ENCODE results near the gene SPOCK1.
"Not testable (repeated sequence)": the region's sequence is repeated elsewhere in the genome, so short reads cannot be mapped to it uniquely, and the experiment has no call there.

Gene SPOCK1

DNA sequence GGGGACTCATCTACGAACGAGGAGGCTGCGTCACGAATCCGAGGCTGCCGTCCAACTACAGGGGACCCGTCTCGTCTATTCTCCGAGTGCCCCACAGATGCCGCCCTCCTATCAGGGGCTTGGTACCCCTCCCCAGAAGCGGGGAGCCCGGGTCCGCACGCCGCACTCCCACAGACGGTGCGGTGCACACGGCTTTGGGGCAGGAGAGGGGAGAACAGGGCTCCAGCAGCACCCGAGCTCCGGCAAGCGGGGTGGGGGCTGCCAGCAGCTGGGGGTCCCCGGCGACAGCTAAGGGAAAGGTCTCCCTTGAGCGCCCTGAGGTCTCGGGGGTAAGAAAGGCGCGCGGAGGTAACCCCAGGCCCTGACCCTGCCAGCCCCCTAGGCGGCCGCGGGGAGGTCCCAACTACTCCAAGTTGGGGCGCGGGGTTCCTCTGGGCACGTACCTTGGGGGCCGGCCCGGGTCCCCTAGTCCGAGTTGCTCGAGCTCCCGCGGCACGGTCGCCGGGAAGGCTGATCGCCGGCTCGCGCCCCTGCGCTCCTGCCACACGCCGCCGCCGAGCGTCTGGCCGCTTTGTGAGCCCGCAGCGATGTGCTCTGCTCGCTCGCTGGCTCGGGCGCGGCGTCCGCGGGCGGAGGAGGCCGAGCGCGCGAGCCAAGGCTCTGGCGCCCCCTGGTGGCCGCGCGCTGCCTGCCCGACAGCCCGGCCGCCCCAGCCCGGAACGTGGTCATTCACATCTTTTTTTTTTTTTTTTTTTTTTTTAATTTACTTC lies at the start of gene SPOCK1:
SPOCK1 (minus strand) TSS at position 591 of the 770 bp plus-strand sequence.
- FAIRE-seq, result no peak

DNA sequence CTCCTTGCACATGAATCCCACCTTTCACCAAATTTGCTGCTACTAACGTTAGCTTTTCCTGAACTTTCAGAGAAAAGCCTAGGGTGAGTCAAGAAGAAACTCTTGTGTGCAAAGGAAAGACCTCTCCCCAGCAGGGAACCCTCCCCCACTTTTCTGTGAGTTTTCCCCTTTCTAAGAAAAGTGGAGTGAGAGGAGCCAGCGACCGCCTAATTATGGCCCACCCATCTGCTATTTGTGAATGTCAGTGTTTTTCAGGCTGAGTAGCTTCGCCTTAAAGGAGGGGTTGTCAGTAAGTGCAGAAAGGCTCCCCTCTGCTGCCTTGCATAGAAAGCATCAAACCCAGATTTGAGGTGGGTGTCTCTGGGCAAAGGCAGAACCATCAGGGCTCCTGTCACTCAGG lies 46.8 kb upstream of the SPOCK1 start:
- no peak for FAIRE-seq

DNA sequence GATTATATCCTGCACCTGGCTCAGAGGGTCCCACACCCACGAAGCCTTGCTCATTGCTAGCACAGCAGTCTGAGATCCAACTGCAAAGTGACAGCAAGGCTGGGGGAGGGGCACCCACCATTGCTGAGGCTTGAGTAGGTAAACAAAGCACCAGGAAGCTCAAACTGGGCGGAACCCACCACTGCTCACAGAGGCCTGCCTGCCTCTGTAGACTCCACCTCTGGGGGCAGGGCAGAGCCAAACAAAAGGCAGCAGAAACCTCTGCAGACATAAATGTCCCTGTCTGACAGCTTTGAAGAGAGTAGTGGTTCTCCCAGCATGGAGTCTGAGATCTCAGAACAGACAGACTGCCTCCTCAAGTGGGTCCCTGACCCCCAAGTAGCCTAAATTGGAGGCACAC lies 36.3 kb upstream of the SPOCK1 start:
- FAIRE-seq, result not testable (repeated sequence)

DNA sequence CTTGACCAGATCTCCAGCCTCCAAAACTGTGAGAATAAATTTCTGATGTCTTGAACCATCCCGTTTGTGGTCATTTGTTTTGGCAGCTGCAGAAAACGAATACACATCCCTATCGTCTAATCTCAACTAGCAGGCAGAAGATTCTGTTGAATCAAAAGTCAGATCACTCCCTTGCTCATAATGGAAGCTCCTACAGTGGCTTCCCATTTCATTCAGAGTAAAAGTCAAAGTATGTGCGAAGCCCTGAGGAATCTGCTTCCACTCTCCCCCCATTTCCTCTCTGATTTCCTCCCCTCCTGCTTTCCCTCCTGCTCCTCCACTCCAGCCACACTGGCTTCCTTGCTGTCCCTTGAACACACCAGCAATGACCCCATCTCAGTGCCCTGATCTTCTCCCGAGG lies 34.8 kb upstream of the SPOCK1 start:
- FAIRE-seq, result no peak

DNA sequence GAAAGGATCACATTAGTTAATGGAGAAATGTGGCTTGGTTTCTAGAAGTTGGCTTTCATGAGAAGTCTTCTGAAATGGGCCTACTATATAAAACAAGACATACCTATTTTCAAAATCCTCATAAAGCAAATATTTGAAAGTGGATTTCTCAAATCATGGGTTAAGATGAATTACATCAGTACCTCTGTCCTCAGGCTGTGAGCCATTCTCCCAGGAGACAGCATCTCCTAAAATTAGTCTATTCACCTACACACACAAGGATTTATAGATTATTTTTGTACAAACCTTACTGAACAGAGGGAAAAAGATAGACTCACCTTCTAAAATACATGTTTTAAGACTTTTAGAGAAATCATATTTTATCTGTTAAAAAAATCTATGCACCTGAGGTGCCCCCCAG lies 32.1 kb upstream of the SPOCK1 start:
- no peak for FAIRE-seq

DNA sequence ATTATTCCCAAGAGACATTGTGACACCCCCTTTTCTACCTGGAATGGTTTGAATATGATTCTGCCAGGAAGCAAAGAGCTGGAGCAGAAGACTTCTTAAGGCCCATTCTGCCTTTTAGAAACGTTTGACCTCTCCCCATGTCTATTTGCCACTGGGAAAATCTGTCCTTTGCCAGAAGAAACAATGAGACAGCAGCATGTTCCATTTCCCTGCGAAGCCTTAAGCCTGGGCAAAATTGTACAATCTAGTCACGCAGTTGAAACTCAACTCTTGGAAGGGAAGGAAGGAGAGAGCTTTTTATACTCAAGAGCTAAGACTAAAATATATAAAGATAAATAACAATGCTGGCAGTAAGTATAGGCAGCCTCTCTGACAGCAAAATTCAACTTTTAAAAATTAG lies 22.1 kb upstream of the SPOCK1 start:
- FAIRE-seq, result no peak

DNA sequence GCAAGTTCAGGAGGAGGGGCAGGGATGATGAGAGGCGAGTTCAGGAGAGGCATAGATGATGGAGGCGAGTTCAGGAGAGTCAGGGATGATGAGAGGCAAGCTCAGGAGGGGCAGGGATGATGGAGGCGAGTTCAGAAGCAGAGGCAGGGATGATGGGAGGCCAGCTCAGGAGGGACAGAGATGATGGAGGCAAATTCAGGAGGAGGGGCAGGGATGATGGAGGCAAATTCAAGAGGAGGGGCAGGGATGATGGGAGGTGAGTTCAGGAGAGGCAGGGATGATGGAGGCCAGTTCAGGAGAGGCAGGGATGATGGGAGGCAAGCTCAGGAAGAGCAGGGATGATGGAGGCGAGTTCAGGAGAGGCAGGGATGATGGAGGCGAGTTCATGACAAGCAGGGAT lies 17.8 kb upstream of the SPOCK1 start:
- no peak for FAIRE-seq

DNA sequence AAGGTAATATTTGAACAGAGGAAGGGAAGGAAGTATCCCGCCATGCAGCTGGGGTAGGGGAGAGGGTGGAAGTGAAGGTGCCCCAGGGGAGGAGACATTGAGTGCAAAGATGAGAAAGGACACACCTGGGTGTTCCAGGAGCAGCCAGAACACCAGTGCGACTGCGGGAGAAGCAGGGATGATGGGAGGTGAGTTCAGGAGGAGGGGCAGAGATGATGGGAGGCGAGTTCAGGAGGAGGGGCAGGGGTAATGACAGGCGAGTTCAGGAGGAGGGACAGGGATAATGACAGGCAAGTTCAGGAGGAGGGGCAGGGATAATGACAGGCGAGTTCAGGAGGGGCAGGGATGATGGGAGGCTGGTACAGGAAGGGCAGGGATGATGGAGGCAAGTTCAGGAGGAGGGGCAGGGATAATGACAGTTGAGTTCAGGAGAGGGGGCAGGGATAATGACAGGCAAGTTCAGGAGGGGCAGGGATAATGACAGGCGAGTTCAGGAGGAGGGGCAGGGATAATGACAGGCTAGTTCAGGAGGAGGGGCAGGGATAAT lies 17.2 kb upstream of the SPOCK1 start:
- FAIRE-seq, result no peak

DNA sequence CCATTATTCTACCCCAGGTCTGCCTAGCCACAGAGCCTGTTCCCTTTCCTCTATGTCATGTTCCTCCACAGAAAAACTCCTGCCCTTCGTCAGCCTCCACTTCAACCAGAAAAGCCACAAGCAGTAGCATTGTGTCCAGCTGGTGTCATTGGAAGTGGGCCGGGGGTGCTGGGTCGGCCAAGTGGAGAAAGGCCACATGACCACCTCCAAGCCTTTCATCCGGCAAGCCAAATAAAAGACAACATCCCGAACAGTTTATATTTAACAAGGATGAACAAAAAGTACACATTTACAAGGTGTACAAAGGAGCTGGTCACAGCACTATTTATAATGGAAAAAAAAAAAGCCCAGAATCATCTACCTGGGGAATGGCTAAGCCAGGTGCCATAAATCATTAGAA lies 16.1 kb upstream of the SPOCK1 start:
- no peak for FAIRE-seq

DNA sequence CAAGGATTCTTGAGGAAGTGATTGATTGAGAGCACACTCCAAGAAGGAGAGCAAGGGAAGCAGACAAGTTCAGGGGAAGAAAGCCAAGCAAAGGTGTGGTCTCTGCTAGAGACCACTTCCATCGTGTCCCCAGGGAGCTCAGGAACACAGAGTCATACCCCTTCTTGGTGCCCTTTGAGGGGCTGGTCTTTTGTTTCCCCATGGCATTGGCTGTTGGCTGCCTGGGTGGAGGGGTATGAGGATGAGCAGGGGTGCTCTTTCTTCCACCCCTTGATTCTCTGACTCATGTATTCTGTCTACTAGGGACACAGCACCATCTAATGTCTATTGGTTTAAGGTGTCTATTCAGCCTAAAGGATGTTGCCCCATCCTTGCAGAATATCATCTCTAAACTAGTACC lies 11.5 kb upstream of the SPOCK1 start:
- no peak for FAIRE-seq

DNA sequence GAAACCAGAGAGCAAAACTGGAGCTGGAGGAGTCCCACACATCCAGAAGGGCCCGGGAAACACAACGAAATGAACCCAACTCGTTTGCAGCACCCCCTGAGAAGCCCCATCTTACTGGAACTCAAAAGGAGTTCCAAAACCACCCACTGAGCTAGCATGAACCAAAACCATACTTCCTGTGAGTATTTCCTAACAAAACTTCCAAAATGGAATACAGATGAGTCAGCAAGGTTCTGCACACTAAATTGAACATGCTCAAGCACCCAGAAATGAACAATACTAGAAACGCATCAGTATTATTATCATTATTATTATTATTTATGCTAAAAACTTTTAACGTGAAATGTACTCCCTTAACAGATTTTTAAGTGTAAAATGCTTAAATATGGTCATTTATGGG lies 8.0 kb upstream of the SPOCK1 start:
- no peak for FAIRE-seq

DNA sequence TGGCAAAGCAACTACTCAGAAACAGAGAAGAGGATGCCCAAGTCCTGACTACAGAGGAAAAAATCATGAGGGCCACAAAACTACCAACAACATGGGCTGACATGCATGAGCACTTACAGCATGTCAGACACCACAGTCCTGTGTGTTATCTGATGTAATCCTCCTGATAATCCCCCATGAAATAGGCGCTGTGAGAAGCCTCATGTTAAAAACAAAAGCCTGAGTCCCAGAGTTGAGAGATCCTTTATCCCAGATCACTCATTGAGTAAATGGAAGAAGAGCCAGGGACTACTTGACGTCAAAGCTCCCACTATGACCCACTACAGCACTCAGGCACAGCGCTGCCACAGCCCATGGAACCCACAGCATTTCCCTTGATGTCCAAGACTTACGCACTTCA lies 7.2 kb upstream of the SPOCK1 start:
- no peak for FAIRE-seq

DNA sequence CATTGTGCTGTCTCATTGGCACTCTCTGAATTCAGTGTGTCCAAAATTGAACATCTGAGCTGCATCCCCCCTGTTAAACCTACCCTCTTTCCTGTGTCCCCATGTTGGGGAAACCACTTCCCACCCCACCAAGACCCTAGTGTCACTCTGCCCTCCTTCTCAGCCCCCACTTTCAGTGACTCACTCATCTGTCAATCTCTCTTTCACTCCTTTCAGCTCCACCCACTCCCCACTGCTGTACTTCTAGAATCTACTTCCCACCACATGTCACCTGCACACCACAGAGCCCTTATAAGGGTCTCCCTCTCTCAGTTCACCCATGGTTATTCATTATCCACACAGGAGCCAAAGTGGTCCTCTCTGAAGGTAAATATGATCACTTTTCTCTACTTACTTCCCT lies 5.8 kb upstream of the SPOCK1 start:
- no peak for FAIRE-seq

DNA sequence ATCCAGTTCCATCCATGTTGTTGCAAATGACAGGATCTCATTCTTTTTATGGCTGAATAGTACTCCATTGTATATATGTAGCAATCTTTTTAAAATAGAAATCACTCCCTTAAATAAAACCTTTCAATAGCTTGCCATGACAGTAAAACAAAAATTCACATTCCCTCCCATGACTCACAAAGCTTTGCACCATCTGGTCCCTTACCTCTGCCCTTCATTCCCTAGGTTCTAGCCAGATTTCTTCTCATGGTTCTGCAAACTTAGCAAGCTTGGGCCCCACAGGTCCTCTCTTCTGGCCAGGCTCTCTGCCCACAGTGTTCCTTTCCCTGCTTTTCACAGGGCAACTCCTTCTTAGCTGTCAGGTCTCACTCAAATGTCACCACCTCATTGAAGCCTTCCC lies 4.3 kb upstream of the SPOCK1 start:
- no peak for FAIRE-seq

DNA sequence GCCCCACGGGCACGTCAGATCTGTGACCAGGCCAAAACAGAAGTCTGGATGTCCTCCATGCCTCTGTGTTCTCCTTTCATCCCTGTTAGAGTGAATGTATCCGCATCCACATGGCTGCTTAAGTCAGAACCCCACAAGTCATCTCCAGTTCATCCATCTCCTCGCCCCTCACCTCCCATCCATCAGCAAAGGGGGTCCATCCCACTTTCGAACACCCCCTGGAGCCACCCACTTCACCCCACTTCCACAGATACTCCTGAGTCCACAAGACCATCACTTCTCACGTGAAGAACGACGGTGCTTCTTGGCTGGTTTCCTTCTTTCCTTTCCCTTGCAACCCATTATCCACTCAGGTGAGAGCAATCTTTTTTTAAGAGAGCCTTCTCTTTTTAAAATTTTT lies 3.5 kb upstream of the SPOCK1 start:
- no peak for FAIRE-seq

DNA sequence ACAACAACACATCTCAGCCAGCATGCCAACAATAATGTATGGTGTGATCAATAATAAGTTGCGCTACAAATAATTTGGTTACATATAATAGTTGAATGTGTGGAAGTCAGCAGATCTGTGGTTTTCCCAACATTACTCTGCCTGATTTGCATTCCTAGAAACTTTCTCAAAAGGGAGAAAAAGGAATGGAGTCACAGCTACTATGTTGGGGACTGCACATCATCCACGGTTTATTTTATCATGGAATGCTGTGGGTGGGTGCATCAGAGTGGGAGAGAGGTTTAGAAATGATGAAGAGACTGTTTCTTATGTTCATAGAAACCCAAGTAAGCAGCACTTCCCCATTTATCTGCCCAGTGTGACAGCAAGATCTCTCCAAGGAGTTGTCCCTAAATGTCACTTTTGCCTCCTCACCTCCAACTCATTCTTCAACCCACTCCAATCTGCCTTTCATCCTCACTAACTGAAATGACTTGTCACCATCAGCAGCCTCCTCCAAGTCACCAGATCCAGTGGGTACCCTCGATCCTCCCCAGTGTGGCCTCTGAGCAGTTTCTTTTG lies 2.8 kb upstream of the SPOCK1 start:
- no peak for FAIRE-seq

DNA sequence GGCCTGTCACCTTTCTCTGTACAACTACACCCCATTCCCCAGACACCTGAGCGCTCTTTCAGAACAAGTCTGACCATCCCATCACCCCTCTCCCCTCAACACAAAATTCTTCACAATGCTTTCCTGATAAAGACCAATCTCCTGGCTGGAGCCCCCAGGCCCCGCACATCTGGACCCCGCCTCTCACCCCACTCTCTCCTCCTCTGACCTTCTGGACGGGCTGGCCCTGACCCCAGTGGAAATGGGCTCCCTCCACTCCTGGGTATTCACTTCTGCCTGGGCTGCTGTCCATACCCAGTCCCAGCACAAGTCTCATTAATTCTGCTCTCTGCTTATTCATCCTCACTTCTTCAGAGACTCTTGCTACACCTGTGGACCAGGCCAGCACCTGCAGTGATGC lies 2.1 kb upstream of the SPOCK1 start:
- FAIRE-seq, result no peak

DNA sequence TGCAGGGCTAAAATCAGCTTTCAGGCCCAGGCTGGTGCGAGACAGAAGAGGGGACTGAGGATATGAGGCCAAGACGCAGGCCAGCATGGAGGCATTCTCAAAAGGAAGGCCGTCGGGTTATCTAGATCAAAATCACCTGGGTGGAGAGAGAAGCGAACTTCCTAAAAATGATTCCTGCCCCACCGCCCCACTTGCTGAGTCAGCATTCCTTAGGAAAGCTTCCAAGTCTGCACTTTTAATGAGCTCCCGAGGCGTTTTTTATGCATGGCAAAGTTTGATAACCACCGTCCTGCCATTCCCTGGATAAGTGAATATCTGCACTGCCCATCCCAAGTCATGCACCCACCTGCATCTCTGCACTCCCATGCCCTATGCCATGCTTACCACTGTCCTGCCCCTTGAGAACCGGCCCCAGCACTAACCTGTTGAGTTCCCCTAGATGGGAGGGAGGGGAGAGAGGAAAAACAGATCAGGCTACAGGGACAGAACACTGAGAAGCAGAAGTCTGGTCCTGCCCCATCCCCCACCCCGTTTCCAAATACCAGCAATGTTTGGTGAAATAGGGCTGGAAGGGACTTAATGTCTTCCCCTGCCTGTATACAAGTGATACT lies 1.6 kb upstream of the SPOCK1 start:
- no peak for FAIRE-seq

DNA sequence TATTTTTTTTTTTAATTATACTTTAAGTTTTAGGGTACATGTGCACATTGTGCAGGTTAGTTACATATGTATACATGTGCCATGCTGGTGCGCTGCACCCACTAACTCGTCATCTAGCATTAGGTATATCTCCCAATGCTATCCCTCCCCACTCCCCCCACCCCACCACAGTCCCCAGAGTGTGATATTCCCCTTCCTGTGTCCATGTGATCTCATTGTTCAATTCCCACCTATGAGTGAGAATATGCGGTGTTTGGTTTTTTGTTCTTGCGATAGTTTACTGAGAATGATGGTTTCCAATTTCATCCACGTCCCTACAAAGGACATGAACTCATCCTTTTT lies 351 bp upstream of the SPOCK1 start:
- not testable (repeated sequence) for FAIRE-seq

DNA sequence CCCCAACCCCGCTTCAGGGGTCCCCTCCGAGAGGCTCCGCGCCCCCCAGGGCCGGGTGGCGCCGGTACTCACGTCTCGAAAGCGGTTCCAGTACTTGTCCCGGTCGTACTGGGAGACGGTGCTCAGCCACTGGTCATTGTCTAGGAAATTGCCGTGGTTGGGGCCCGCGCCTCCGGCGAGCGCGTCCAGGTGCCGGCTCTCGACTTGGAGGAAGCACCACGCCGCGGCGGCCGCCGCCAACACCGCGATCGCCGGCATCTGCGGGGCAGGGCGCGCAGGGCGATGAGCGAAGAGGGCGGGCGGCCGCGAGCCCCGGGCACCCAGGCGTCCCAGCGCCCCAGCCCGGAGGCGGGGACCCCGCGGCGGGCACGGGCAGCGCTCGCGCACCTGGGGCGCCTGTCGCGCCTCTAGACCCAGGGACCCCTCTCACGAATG lies 808 bp downstream of the SPOCK1 start:
- no peak for FAIRE-seq

DNA sequence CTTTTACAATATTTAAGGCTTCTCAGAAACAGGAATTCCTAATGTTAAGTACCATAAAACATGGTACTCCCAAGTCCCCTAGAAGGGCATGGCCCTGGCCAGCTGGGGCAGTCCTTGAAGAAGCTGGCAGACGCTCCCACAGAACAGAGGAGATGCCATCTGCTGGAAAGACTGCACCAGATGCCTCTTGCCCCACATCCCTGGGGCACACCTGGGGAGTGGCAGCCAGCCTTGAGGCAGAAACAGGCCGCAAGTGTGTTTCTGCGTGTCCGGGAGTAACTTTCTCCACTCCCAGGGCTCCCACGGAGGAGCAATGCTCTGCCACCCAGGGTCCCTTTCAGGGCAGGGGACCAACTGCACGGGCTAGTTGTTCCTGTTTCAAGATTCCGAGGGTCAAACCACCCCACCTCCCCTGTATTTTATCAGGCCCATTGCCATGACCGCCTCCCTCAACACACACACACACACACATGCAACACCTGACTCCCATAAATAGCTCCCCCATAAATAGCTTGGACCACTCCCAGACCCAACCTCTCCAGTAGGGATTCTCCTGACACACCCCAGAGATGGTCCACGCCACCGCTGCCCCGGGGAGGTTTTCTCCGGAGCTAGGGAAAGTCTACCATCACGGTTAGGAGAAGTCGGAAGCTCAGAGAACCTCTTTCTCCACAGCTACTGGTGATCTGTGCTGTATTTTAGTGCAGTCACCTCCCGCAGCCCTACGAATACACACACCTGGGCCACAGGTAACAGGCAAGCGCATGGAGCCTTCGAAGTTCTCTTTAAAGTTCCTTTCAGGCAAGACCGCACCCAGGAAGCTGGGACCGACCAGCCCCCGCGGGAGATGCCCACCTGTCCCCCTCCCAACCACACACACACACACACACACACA lies 1.5 kb downstream of the SPOCK1 start:
- FAIRE-seq, result no peak

DNA sequence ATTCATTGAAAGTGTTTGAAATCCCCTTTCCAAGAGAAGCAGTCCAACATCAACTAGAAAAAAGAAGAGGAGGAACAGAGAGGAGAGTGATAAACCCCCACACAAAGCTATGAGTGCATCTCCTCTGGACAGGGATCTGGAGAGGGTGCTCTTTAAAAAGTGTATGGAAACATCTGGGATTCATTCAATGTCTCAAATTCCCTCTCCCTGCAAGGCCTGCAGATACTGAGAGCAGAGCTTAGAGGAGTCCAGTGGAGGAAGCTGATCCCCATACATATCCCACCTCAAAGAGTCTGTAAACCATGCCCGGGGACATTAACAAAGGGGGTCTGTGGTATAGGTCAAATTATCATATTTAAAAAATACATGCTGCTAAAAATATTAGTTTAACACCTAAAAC lies 2.2 kb downstream of the SPOCK1 start:
- FAIRE-seq, result no peak

DNA sequence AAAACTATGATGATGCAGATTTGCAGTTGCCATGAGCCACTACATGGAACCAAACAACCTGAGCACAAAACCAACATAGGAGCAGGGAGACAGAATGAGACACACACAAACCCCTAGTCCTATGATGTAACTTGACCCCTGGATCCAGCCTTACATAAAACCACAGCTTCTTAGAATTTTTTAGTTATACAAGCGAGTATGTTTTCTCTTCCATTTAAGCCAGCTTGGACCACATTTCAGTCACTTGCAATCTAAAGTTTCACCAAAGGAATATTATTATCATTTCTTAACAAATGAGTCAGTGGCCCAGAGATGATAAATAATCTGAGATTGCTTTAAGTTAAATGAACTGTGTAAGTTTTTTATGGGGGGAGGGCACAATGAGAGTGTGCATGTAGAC lies 6.8 kb downstream of the SPOCK1 start:
- FAIRE-seq, result no peak
